Middle frontal gyrus (tissue), 1 donor: Measurements from ENCODE around the gene FUCA2.
"Not testable (repeated sequence)": the region's sequence is repeated elsewhere in the genome, so short reads cannot be mapped to it uniquely, and the experiment has no call there.

ENCODE experiments used
- DNase-seq: peaks from one replicate; pipeline ENCODE4 v3.0.0-alpha.2; 2015; ENCODE audit warnings: low spot score; ENCODE audit errors: extremely low spot score

FUCA2 gene

GRCh38 chr6:143536866-143537691 lies 25.6 kb upstream of the FUCA2 start:
- no peak for DNase-seq

- DNase-seq, result no peak
Observed at GRCh38 chr6:143536461-143536865, 24.9 kb upstream of the FUCA2 start.

DNA sequence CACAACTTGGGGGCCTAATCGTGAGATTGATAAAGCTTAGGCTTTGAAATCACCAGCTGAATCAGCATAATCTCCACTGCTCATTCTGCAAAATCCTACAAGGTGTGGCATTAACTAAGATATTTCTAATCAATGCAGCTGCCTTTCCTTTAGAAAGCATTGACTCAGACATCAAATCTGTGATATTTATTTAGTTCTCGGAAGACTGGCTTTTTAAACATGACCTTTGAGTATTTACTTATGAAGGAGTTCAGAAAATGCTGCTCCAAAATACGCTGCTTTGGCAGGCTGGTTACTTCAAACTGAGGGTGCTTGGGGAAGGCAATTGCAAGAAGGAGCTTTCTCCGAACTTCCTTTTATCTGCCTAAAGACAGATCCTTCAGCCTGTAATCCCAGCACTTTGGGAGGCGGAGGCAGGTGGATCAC lies 23.7 kb upstream of the FUCA2 start:
- no peak for DNase-seq

DNA sequence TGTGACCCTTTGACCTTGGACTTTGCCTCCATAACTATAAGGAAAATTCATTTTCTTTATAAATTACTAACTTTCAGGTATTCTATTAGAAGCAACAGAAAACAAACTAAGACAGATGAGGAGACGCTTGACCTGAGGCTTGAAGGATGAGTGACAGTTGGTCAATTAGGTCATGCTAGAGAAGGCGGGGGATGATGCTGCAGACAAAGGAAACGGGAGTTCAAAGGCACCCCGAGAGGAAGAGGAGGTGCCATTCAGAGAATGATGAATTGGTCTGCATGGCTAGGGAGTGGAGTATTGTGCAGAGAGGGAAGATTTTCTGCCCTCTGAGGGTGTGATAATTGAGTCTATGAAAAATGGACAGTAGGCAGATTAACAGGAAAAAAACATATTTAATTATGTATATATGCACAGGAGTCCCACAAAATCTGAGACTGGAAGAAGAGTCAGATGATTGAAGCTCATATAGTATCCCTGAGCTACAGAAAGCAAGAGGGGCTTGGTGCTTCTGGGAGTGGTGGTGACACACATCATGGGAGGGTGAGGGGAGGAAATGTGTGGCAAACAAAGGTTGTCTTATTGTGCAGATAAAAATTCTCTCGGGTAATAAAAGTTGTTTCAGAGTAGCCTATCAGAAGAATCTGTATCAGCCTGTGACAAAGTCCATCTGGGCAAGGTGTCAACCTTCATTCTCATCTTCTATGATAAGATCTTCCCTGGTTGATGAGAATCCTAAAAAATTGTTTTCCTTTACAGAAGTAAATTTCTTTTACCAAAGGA lies 20.4 kb upstream of the FUCA2 start:
- no peak for DNase-seq

DNA sequence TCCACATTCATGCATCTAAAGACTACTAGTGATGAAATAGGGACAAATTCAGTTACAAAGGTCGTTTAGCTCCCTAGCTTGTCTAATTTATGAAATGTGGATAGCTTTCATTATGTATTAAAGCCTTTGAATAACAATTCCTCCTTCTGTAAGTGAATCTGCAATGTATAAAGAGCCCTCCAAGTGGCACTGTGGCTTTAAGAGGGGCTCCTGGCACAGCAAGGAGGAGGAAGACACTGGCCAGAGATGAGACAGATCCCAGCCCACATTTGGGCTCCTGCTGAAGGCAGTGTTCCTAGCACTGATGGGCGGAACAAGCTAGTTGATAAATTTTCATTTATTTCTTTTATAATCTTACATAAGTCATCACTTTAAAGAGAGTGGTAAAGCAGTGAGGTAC lies 17.6 kb upstream of the FUCA2 start:
- DNase-seq, result no peak

DNA sequence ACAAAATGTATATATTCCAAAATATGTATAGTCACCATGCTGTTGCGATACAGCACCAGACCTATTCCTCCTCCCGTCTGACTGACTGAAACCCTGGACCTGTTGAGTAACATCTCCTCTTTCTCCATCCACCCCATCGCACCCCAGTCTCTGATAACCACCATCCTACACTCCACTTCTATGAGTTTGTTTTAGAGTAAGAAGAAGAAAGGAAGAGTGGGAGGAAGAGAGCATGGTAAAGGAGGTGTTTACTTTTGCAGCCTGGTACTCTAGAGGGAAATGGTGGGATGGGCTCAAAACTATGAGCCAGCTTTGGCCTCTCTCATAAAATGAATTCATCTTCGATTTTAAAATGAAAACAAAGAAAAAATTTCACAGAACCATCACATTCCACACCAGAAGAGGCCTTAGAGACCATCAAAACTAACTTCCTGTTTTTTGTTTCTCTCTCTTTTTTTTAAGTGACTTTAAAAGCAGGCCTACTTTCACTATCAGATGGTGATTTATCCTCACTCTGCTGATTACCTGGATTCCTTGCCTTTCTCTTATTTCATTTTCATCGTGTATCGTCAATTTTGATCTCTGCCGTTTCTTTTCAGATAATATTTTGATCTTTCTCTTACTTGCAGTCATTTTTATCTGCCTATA lies 16.8 kb upstream of the FUCA2 start:
- DNase-seq, result no peak

GRCh38 chr6:143527677-143528076 lies 16.2 kb upstream of the FUCA2 start:
- DNase-seq, result no peak

DNA sequence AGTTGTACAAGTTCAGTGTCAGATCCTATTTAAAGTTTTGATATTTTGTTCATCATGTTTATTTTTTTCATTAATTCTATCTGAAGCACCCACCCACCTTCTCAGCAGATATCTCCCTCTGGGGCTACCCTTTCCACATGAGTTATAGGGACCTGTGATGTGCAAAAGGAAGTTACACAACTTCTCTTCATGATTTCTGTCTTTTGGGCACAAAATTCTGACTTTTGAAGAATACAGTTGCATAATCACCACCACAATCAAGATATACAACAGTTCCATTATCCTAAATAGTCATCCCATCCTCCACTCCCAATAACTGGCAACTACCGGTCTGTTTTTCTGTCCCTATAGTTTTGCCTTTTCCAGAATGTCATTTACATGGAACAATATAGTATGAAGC lies 13.8 kb upstream of the FUCA2 start:
- DNase-seq, result no peak

GRCh38 chr6:143522039-143522600 lies 10.6 kb upstream of the FUCA2 start:
- DNase-seq, result no peak

- no peak for DNase-seq
Observed at GRCh38 chr6:143517447-143517773, 5.9 kb upstream of the FUCA2 start.

GRCh38 chr6:143516690-143517446 lies 5.3 kb upstream of the FUCA2 start:
- DNase-seq, result no peak

- no peak for DNase-seq
Observed at GRCh38 chr6:143515766-143516355, 4.3 kb upstream of the FUCA2 start.

GRCh38 chr6:143515061-143515760 lies 3.7 kb upstream of the FUCA2 start:
- DNase-seq, result no peak

GRCh38 chr6:143513410-143513809 lies 1.9 kb upstream of the FUCA2 start:
- DNase-seq, result no peak

- DNase-seq, result not testable (repeated sequence)
Observed at GRCh38 chr6:143510326-143510725, 1.2 kb downstream of the FUCA2 start.

DNA sequence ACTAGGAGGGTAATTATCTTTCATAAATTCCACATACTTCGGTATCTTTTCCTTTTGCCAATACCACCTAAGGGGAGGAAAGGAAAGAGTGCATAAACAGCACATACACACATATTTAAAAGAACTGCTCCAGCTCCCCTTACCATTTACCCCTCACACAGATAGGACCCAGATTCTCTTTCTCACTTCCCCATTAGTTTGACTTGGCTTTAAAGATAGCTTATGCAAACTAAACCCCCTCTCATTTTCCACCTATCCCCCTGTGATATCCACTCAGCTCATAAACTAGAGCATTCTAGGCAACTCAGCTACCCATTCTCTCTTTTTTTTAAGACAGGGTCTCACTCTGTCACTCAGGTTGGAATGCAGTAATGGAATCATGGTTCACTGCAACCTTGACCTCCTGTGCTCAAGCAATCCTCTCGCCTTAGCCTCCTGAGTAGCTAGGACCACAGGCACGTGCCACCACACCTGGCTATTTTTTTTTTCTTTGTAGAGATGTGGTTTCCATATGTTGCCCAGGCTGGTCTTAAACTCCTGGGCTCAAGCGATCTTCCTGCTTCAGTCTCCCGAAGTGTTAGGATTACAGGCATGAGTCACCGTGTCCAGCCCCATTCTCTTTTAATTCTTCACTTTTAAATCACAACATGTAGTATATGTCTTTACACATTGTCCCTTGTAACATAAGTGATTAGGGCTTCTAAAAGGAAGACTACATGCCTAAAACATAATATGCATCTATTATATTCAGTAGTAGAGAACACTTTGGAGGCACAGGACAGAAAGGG lies 4.0 kb downstream of the FUCA2 start:
- DNase-seq, result no peak

- DNase-seq, result no peak
Observed at GRCh38 chr6:143506620-143507019, 4.9 kb downstream of the FUCA2 start.

GRCh38 chr6:143506199-143506598 lies 5.3 kb downstream of the FUCA2 start:
- no peak for DNase-seq

- DNase-seq, result no peak
Observed at GRCh38 chr6:143505537-143505936, 6.0 kb downstream of the FUCA2 start.
